ENCODE results near the gene TTC22. TPM values are rescaled to one million over a fixed set of nuclear protein-coding genes. Genes with fewer than 3 reads are reported as not detected.

Gene TTC22
- total RNA-seq, 1 experiment from 2014 or later, result 0.10 TPM

GRCh38 chr1:54819733-54820132, 18.6 kb upstream of the TTC22 start:
- BruUV-seq (replicated peaks), result no TSS peak
- intact Hi-C loops (cut with micrococcal nuclease; ENCODE audit: unreplicated experiment) (no loop called here), in situ Hi-C loops (cut with HindIII; ENCODE audit: low pct_unique_long_range_greater_than_20kb, low sequenced_read_pairs) (no loop called here)
- no peak for TF ChIP-seq CTCF (IDR thresholded peaks at IDR 0.05)
- Histone ChIP-seq H3K4me3 (ENCODE audit: low read depth in 2 of 2, low read length in 2 of 2) (no peak overlapping the region), H3K4me1 (ENCODE audit: control insufficient read depth, insufficient read depth, low read length) (no peaks in the 10 kb centered on the region), H3K36me3 (ENCODE audit: control insufficient read depth, insufficient read depth, low read length) (no peaks in the 10 kb centered on the region), H3K27ac (ENCODE audit: low read length) (no peak overlapping the region), H3K9me3 (ENCODE audit: control insufficient read depth, insufficient read depth, low read depth, low read length) (peaks cover 7% of the 10 kb centered on the region; the same call in 1 of the 2 replicates), H3K27me3 (ENCODE audit: control insufficient read depth, insufficient read depth, low read length) (no peaks in the 10 kb centered on the region; the same call in 1 of the 2 replicates)
- POLR2A ChIA-PET, result no interaction called here
- CTCF ChIA-PET, result no interaction called here
- ATAC-seq (no peak), DNase-seq (ENCODE audit: low read depth, low spot score) (no peak)

GRCh38 chr1:54819195-54819536, 18.0 kb upstream of the TTC22 start:
- intact Hi-C loops (cut with micrococcal nuclease; ENCODE audit: unreplicated experiment), result no loop called here

More at GRCh38 chr1:54819195-54819536, 18.0 kb upstream of the TTC22 start:
- no peak for TF ChIP-seq TCF7L2 (IDR thresholded peaks at IDR 0.05; ENCODE audit: low read depth, low read length)
- TF ChIP-seq POLR2AphosphoS5 (IDR thresholded peaks at IDR 0.05; ENCODE audit: low read depth, low read length), result no peak
- no peak for TF ChIP-seq SIN3A (IDR thresholded peaks at IDR 0.05; ENCODE audit: borderline replicate concordance, insufficient read depth, low read depth, low read length)
- TF ChIP-seq REST (IDR thresholded peaks at IDR 0.05; ENCODE audit: insufficient read depth in 1 of 2, low read depth in 2 of 2, low read length in 1 of 2), result no peak
- TF ChIP-seq CTCF (IDR thresholded peaks at IDR 0.05), result no peak
- Histone ChIP-seq H3K36me3 (ENCODE audit: control insufficient read depth, insufficient read depth, low read length) (no peaks in the 10 kb centered on the region), H3K27ac (ENCODE audit: low read length) (no peak overlapping the region), H3K4me3 (ENCODE audit: low read depth in 2 of 2, low read length in 2 of 2) (no peak overlapping the region), H3K27me3 (ENCODE audit: control insufficient read depth, insufficient read depth, low read length) (no peaks in the 10 kb centered on the region; the same call in 1 of the 2 replicates), H3K9me3 (ENCODE audit: control insufficient read depth, insufficient read depth, low read depth, low read length) (0 out of 2 replicates have a peak, but pooled peaks cover 3% of the 10 kb centered on the region), H3K4me1 (ENCODE audit: control insufficient read depth, insufficient read depth, low read length) (no peaks in the 10 kb centered on the region)
- DNase-seq (ENCODE audit: low read depth, low spot score) (no peak), ATAC-seq (no peak)
- POLR2A ChIA-PET, result no interaction called here
- in situ Hi-C loops (cut with HindIII; ENCODE audit: low pct_unique_long_range_greater_than_20kb, low sequenced_read_pairs), result no loop called here
- no TSS peak for BruUV-seq (replicated peaks)
- CTCF ChIA-PET, result interaction anchor here (1.0 kb wide), 1 partner anchor 27 kb away, joined by 6 read pairs; no protein-coding TSS in a partner anchor

Measured in Panc1 (cell line).